ENCODE measurements around the gene HP.

- no peak for TF ChIP-seq CTCF (IDR thresholded peaks at IDR 0.05)
- TF ChIP-seq POLR2A (IDR thresholded peaks at IDR 0.05) = no peak
Measured at GRCh38 chr16:72084445-72084844, 30.1 kb downstream of the HP start.
